ENCODE results near the gene NPC1.

The NPC1 gene

DNA sequence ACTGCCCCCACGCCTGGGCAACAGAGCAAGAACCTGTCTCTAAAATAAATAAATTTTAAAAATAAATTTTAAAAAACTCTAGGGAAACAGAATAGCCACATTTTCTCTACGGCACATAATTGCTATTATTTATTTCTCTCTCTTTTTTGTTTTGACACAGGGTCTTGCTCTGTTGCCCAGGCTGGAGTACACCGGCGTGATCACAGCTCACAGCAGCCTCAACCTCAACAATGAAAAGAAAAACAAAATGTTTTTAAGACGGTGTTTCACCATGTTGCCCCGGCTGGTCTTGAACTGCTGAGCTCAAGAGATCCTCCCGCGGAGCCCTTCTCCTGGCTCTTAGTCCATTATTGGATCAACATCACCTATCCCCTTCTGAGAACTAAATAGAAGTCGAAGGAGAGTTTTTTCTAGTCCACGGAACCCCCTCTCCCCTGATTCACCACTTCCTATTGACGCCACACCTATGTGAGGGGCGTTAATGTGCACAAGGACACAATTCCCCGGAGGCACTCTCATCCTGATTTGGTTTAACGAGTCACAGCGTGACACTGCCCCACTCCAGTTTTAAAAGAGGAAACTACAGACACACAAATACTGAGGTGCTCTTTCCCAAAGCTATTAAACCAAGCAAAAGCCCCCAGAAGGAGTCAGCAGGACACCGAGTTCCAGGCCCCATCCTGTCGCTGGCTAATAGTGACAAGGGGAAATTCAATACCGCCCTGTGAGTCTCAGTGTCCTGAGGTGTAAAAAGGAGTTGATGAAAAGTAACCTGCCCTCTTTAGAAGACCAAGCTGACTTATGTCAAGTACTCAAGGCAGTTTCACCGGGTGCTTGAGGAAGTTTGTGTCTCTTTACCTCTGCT is 1.1 kb downstream of the NPC1 start:
- H3K27ac ChIP-seq = no peak overlapping the region
- TF ChIP-seq CTCF (IDR thresholded peaks at IDR 0.05; ENCODE audit: low read depth, low read length) = no peak
- no peaks in the 10 kb centered on the region for H3K27me3 ChIP-seq (ENCODE audit: insufficient read depth, low read depth, severe bottlenecking)
- H3K9me3 ChIP-seq (ENCODE audit: severe bottlenecking) = no peaks in the 10 kb centered on the region
- peak overlapping the region; percentile 75 for H3K4me3 ChIP-seq (ENCODE audit: low read depth, low read length)
- H3K36me3 ChIP-seq = no peaks in the 10 kb centered on the region
- DNase-seq = no peak

GRCh38 chr18:23584019-23584983 is 2.0 kb downstream of the NPC1 start:
- Histone ChIP-seq H3K36me3 (no peaks in the 10 kb centered on the region), H3K27ac (no peak overlapping the region), H3K4me3 (ENCODE audit: low read depth, low read length) (no peak overlapping the region), H3K9me3 (ENCODE audit: severe bottlenecking) (no peaks in the 10 kb centered on the region), H3K27me3 (ENCODE audit: insufficient read depth, low read depth, severe bottlenecking) (no peaks in the 10 kb centered on the region)
- TF ChIP-seq CTCF (IDR thresholded peaks at IDR 0.05; ENCODE audit: low read depth, low read length) = no peak
- DNase-seq = no peak

- no peaks in the 10 kb centered on the region for H3K27me3 ChIP-seq (ENCODE audit: insufficient read depth, low read depth, severe bottlenecking)
- H3K27ac ChIP-seq = no peak overlapping the region
- no peaks in the 10 kb centered on the region for H3K9me3 ChIP-seq (ENCODE audit: severe bottlenecking)
- no peak overlapping the region for H3K4me3 ChIP-seq (ENCODE audit: low read depth, low read length)
- no peak for TF ChIP-seq CTCF (IDR thresholded peaks at IDR 0.05; ENCODE audit: low read depth, low read length)
- no peak for DNase-seq
- H3K36me3 ChIP-seq = no peaks in the 10 kb centered on the region
These were observed 3.0 kb downstream of the NPC1 start for GRCh38 chr18:23583071-23583865.

GRCh38 chr18:23580677-23581367 is 5.5 kb downstream of the NPC1 start:
- H3K27ac ChIP-seq = no peak overlapping the region
- no peak overlapping the region for H3K4me3 ChIP-seq (ENCODE audit: low read depth, low read length)
- no peak for TF ChIP-seq CTCF (IDR thresholded peaks at IDR 0.05; ENCODE audit: low read depth, low read length)
- DNase-seq = no peak
- no peaks in the 10 kb centered on the region for H3K36me3 ChIP-seq
- H3K9me3 ChIP-seq (ENCODE audit: severe bottlenecking) = no peaks in the 10 kb centered on the region
- no peaks in the 10 kb centered on the region for H3K27me3 ChIP-seq (ENCODE audit: insufficient read depth, low read depth, severe bottlenecking)
